ENCODE results near the gene GALNT18.

Gene GALNT18

DNA sequence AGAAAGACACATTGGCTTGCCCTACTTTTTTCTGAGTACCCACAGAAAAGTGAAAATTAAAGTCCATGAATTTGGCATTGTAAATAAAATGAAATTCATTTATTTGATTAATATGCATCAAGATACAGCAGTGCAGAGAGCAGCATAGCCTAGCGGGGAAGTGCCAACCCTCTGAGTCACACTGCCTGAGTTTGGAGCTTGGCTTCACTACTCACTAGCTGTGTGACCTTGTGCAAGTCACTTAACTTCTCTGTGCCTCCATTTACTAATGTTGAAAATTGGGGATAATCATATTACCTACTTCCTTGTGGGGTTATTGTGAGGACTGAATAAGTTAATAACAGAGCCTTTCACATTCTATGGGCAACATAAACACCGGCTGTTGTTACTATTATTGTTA lies 157.2 kb downstream of the GALNT18 start:
- no peak overlapping the region for H3K4me3 ChIP-seq (ENCODE audit: extremely low read depth, insufficient read depth, low read length, poor library complexity, severe bottlenecking)
- H3K36me3 ChIP-seq (ENCODE audit: control insufficient read depth, insufficient read depth, low read length), result no peaks in the 10 kb centered on the region
- H3K9me3 ChIP-seq (ENCODE audit: control insufficient read depth, low read length), result peaks cover 6% of the 10 kb centered on the region
- no CpG with 5 or more reads among the region's 2 CpGs for WGBS, 2 experiments (ENCODE audit: insufficient coverage in 2 of 2)
- H3K27ac ChIP-seq (ENCODE audit: low read depth, low read length, severe bottlenecking), result no peak overlapping the region
- no peaks in the 10 kb centered on the region for H3K4me1 ChIP-seq (ENCODE audit: control insufficient read depth, insufficient read depth, low read length, poor library complexity, severe bottlenecking)

DNA sequence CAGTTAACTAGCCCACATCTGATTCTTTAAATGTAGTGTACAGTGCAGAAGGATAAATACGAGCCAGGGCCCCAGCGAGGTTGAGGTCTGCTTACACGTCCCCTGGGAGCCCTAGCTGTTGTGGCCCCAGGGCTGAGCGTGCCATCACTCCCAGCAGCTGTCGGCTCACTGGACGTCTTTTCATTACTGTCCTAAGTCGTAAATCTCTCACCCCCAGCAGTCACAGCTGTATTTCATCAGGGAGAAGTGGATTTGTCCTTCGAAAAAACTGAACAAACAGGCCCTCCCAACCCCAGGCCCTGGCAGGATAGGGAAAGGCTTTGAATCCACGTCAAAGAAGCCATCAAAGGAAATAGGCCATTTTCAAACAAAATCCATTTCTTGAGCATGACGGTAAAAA lies 158.4 kb downstream of the GALNT18 start:
- Histone ChIP-seq H3K4me1 (ENCODE audit: control insufficient read depth, insufficient read depth, low read length, poor library complexity, severe bottlenecking) (no peaks in the 10 kb centered on the region), H3K27ac (ENCODE audit: low read depth, low read length, severe bottlenecking) (no peak overlapping the region), H3K4me3 (ENCODE audit: extremely low read depth, insufficient read depth, low read length, poor library complexity, severe bottlenecking) (no peak overlapping the region), H3K9me3 (ENCODE audit: control insufficient read depth, low read length) (peaks cover 8% of the 10 kb centered on the region), H3K36me3 (ENCODE audit: control insufficient read depth, insufficient read depth, low read length) (no peaks in the 10 kb centered on the region)
- 90 to 91% methylated on average over 7 to 10 of the region's 10 CpGs for WGBS, 2 experiments (ENCODE audit: insufficient coverage in 2 of 2)

- H3K4me3 ChIP-seq (ENCODE audit: extremely low read depth, insufficient read depth, low read length, poor library complexity, severe bottlenecking), result no peak overlapping the region
- H3K4me1 ChIP-seq (ENCODE audit: control insufficient read depth, insufficient read depth, low read length, poor library complexity, severe bottlenecking), result no peaks in the 10 kb centered on the region
- H3K9me3 ChIP-seq (ENCODE audit: control insufficient read depth, low read length), result peaks cover 8% of the 10 kb centered on the region
- 88 to 90% methylated on average over 10 of the region's 10 CpGs for WGBS, 2 experiments (ENCODE audit: insufficient coverage in 2 of 2)
- no peak overlapping the region for H3K27ac ChIP-seq (ENCODE audit: low read depth, low read length, severe bottlenecking)
- no peaks in the 10 kb centered on the region for H3K36me3 ChIP-seq (ENCODE audit: control insufficient read depth, insufficient read depth, low read length)
Observed at GRCh38 chr11:11461473-11461872, 160.3 kb downstream of the GALNT18 start.

- Histone ChIP-seq H3K4me1 (ENCODE audit: control insufficient read depth, insufficient read depth, low read length, poor library complexity, severe bottlenecking) (peaks cover 6% of the 10 kb centered on the region), H3K27ac (ENCODE audit: low read depth, low read length, severe bottlenecking) (no peak overlapping the region), H3K9me3 (ENCODE audit: control insufficient read depth, low read length) (peaks cover 8% of the 10 kb centered on the region), H3K36me3 (ENCODE audit: control insufficient read depth, insufficient read depth, low read length) (no peaks in the 10 kb centered on the region), H3K4me3 (ENCODE audit: extremely low read depth, insufficient read depth, low read length, poor library complexity, severe bottlenecking) (no peak overlapping the region)
- WGBS, 2 experiments (ENCODE audit: insufficient coverage in 2 of 2), result 81 to 97% methylated on average over 3 of the region's 3 CpGs
Observed at GRCh38 chr11:11459578-11459977, 162.2 kb downstream of the GALNT18 start.

DNA sequence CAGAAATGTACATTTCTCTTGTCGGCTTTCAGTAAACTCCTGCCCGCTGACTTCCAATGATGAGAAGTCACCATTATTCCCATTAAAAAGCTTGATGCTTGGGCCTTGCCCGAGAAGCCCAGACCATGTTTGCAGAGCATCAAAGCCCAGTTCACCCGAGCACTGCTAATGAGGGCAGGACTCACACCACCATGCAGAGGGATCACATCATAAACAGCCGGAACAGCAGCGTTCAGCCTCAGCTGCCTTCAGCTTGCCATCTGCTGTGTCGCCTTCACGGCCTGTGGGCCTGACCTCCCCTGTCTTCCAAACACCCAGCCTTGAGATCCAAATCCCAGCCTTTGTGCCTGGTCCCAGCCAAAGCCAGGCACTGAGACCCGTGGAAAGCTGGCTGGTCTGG lies 163.3 kb downstream of the GALNT18 start:
- H3K9me3 ChIP-seq (ENCODE audit: control insufficient read depth, low read length), result peaks cover 8% of the 10 kb centered on the region
- no peak overlapping the region for H3K27ac ChIP-seq (ENCODE audit: low read depth, low read length, severe bottlenecking)
- H3K4me3 ChIP-seq (ENCODE audit: extremely low read depth, insufficient read depth, low read length, poor library complexity, severe bottlenecking), result no peak overlapping the region
- 88 to 90% methylated on average over 8 to 9 of the region's 9 CpGs for WGBS, 2 experiments (ENCODE audit: insufficient coverage in 2 of 2)
- peaks cover 8% of the 10 kb centered on the region for H3K4me1 ChIP-seq (ENCODE audit: control insufficient read depth, insufficient read depth, low read length, poor library complexity, severe bottlenecking)
- no peaks in the 10 kb centered on the region for H3K36me3 ChIP-seq (ENCODE audit: control insufficient read depth, insufficient read depth, low read length)

GRCh38 chr11:11458001-11458400 lies 163.8 kb downstream of the GALNT18 start:
- Histone ChIP-seq H3K4me3 (ENCODE audit: extremely low read depth, insufficient read depth, low read length, poor library complexity, severe bottlenecking) (no peak overlapping the region), H3K4me1 (ENCODE audit: control insufficient read depth, insufficient read depth, low read length, poor library complexity, severe bottlenecking) (peaks cover 8% of the 10 kb centered on the region), H3K27ac (ENCODE audit: low read depth, low read length, severe bottlenecking) (no peak overlapping the region), H3K36me3 (ENCODE audit: control insufficient read depth, insufficient read depth, low read length) (no peaks in the 10 kb centered on the region), H3K9me3 (ENCODE audit: control insufficient read depth, low read length) (peaks cover 8% of the 10 kb centered on the region)
- WGBS, 2 experiments (ENCODE audit: insufficient coverage in 2 of 2), result 86 to 94% methylated on average over 2 to 3 of the region's 5 CpGs

- Histone ChIP-seq H3K36me3 (ENCODE audit: control insufficient read depth, insufficient read depth, low read length) (no peaks in the 10 kb centered on the region), H3K4me3 (ENCODE audit: extremely low read depth, insufficient read depth, low read length, poor library complexity, severe bottlenecking) (no peak overlapping the region), H3K27ac (ENCODE audit: low read depth, low read length, severe bottlenecking) (no peak overlapping the region), H3K9me3 (ENCODE audit: control insufficient read depth, low read length) (peaks cover 8% of the 10 kb centered on the region), H3K4me1 (ENCODE audit: control insufficient read depth, insufficient read depth, low read length, poor library complexity, severe bottlenecking) (peaks cover 8% of the 10 kb centered on the region)
- WGBS, 2 experiments (ENCODE audit: insufficient coverage in 2 of 2), result 89 to 96% methylated on average over 1 to 3 of the region's 3 CpGs
Observed at GRCh38 chr11:11456866-11457265, 164.9 kb downstream of the GALNT18 start.

DNA sequence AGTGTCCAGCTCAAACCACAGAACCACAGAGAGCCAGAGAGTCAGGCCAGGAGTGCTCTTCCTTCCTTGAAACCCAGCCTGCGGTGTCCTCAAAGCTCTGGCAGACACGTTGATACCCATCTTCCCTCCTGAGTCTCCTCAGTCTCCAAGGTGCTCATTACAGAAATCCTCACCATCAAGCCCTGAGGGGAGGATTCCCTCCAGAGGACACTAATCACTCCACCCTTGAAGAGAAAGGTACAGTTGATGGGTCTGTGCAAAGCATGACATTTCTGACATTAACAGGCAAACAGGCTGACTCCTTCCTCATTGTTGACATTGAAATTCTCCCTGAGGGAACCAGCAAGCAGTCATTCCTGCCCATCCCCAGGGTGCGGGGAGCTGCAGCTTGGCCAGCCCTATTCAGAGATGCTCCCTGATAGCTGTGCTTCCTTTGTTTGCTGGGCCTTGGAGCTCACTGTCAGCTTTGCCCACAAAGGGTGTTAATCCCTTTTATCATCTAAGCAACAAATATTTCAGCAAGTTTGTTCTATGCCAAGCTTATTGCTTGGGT lies 167.1 kb downstream of the GALNT18 start:
- H3K4me1 ChIP-seq (ENCODE audit: control insufficient read depth, insufficient read depth, low read length, poor library complexity, severe bottlenecking), result peaks cover 20% of the 10 kb centered on the region
- no peak overlapping the region for H3K4me3 ChIP-seq (ENCODE audit: extremely low read depth, insufficient read depth, low read length, poor library complexity, severe bottlenecking)
- WGBS, 2 experiments (ENCODE audit: insufficient coverage in 2 of 2), result 82 to 83% methylated on average over 3 of the region's 3 CpGs
- no peaks in the 10 kb centered on the region for H3K36me3 ChIP-seq (ENCODE audit: control insufficient read depth, insufficient read depth, low read length)
- no peak overlapping the region for H3K27ac ChIP-seq (ENCODE audit: low read depth, low read length, severe bottlenecking)
- peaks cover 4% of the 10 kb centered on the region for H3K9me3 ChIP-seq (ENCODE audit: control insufficient read depth, low read length)

GRCh38 chr11:11451501-11452005 lies 170.3 kb downstream of the GALNT18 start:
- Histone ChIP-seq H3K36me3 (ENCODE audit: control insufficient read depth, insufficient read depth, low read length) (no peaks in the 10 kb centered on the region), H3K27ac (ENCODE audit: low read depth, low read length, severe bottlenecking) (no peak overlapping the region), H3K4me3 (ENCODE audit: extremely low read depth, insufficient read depth, low read length, poor library complexity, severe bottlenecking) (no peak overlapping the region), H3K4me1 (ENCODE audit: control insufficient read depth, insufficient read depth, low read length, poor library complexity, severe bottlenecking) (peaks cover 22% of the 10 kb centered on the region), H3K9me3 (ENCODE audit: control insufficient read depth, low read length) (no peaks in the 10 kb centered on the region)
- 80 to 100% methylated on average over 1 to 2 of the region's 4 CpGs for WGBS, 2 experiments (ENCODE audit: insufficient coverage in 2 of 2)

DNA sequence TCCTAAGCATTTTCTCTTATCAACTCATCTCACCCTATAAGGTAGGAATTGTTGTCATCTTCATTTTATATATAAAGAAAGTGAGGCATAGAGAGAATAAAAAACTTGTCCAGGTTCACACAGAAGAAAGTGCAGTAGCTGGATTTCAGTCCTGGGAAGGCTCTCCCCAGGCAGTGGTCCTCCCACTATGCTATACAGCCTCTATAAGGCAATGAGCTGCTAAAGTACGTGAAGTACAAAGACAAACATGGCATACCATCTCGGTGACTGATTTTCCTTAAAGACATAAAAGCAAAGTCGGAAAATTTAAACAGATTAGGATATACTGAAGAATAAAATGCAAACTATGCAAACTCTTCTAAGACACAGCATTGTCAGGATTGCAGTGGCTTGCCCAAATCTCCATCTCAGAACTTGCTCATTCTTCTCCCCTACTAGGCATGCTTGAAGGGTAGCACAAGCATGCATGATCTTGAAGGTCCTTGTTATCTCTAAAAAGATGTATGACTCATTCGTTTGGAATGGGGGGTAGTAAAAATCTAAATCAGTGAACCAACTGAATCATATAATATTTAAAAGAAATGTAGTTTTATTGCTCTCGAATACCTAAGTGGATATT lies 171.0 kb downstream of the GALNT18 start:
- H3K4me3 ChIP-seq (ENCODE audit: extremely low read depth, insufficient read depth, low read length, poor library complexity, severe bottlenecking), result no peak overlapping the region
- WGBS, 2 experiments (ENCODE audit: insufficient coverage in 2 of 2), result 67 to 90% methylated on average over 1 to 3 of the region's 5 CpGs
- H3K27ac ChIP-seq (ENCODE audit: low read depth, low read length, severe bottlenecking), result no peak overlapping the region
- H3K4me1 ChIP-seq (ENCODE audit: control insufficient read depth, insufficient read depth, low read length, poor library complexity, severe bottlenecking), result peaks cover 22% of the 10 kb centered on the region
- H3K9me3 ChIP-seq (ENCODE audit: control insufficient read depth, low read length), result no peaks in the 10 kb centered on the region
- no peaks in the 10 kb centered on the region for H3K36me3 ChIP-seq (ENCODE audit: control insufficient read depth, insufficient read depth, low read length)

GRCh38 chr11:11449327-11449726 lies 172.5 kb downstream of the GALNT18 start:
- Histone ChIP-seq H3K27ac (ENCODE audit: low read depth, low read length, severe bottlenecking) (no peak overlapping the region), H3K36me3 (ENCODE audit: control insufficient read depth, insufficient read depth, low read length) (no peaks in the 10 kb centered on the region), H3K9me3 (ENCODE audit: control insufficient read depth, low read length) (no peaks in the 10 kb centered on the region), H3K4me1 (ENCODE audit: control insufficient read depth, insufficient read depth, low read length, poor library complexity, severe bottlenecking) (peaks cover 24% of the 10 kb centered on the region), H3K4me3 (ENCODE audit: extremely low read depth, insufficient read depth, low read length, poor library complexity, severe bottlenecking) (no peak overlapping the region)
- 79% methylated on average over 2 to 3 of the region's 3 CpGs for WGBS, 2 experiments (ENCODE audit: insufficient coverage in 2 of 2)
